ENCODE data around the gene KIF3C. TPM values are rescaled to one million over a fixed set of nuclear protein-coding genes. Genes with fewer than 3 reads are reported as not detected.

Gene KIF3C
- total RNA-seq, 1 experiment from 2014 or later, result 41.4 TPM

DNA sequence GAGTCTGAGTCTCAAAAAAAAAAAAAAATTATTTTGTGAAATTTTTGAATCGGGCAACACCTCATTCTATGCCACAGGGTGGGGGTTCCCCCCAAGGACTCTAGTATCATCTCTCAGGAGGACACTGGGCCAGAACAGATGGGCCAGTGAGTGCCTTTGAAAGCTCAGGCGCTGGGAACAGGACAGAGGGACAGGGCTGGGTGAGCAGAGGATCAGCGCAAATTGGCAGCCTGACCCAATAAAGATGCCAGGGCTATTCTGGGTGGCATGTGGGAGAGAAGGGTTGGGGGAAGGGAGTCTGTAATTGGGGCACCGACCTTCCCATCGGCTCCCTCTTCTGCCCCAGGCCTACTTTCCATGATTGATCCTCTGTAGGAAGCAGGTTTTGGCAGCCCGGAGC is 44.0 kb downstream of the KIF3C start:
- H2AFZ ChIP-seq (ENCODE audit: low read length), result no peak overlapping the region
- H3K79me2 ChIP-seq (ENCODE audit: insufficient read depth, low read length), result no peaks in the 10 kb centered on the region
- no peak overlapping the region for H3K4ac ChIP-seq (ENCODE audit: low read depth, low read length)
- H3K9ac ChIP-seq (ENCODE audit: extremely low read depth, insufficient read length, low read length), result no peak overlapping the region
- H4K91ac ChIP-seq (ENCODE audit: insufficient read length, low read depth, low read length), result no peak overlapping the region
- H3K27me3 Mint-ChIP-seq (ENCODE audit: low read depth), result no peaks in the 10 kb centered on the region
- no CpG with 5 or more reads among the region's 6 CpGs for WGBS (ENCODE audit: extremely low coverage, insufficient read length, low lambda C conversion rate)
- H4K5ac ChIP-seq (ENCODE audit: insufficient read length, low read depth, low read length), result no peak overlapping the region
- H3K23ac ChIP-seq (ENCODE audit: insufficient read length, low read depth, low read length), result no peak overlapping the region
- H3K36me3 Mint-ChIP-seq (ENCODE audit: insufficient read depth in 1 of 3, low read depth in 3 of 3), result peaks cover 7 to 49% (median 36%) of the 10 kb centered on the region in 3 experiments; a peak in 6 of 7 replicates
- no peaks in the 10 kb centered on the region for H3K23me2 ChIP-seq (ENCODE audit: insufficient read length, low read depth, low read length, poor library complexity, severe bottlenecking)
- H3K4me1 ChIP-seq (ENCODE audit: insufficient read depth, low read length), result no peaks in the 10 kb centered on the region
- TF ChIP-seq, protein P1, sequence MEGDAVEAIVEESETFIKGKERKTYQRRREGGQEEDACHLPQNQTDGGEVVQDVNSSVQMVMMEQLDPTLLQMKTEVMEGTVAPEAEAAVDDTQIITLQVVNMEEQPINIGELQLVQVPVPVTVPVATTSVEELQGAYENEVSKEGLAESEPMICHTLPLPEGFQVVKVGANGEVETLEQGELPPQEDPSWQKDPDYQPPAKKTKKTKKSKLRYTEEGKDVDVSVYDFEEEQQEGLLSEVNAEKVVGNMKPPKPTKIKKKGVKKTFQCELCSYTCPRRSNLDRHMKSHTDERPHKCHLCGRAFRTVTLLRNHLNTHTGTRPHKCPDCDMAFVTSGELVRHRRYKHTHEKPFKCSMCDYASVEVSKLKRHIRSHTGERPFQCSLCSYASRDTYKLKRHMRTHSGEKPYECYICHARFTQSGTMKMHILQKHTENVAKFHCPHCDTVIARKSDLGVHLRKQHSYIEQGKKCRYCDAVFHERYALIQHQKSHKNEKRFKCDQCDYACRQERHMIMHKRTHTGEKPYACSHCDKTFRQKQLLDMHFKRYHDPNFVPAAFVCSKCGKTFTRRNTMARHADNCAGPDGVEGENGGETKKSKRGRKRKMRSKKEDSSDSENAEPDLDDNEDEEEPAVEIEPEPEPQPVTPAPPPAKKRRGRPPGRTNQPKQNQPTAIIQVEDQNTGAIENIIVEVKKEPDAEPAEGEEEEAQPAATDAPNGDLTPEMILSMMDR (conservative IDR thresholded peaks at IDR 0.05), result no peak
- H3K4me3 Mint-ChIP-seq, result no peak overlapping the region
- no peak overlapping the region for H2BK15ac ChIP-seq (ENCODE audit: low read depth, low read length)
- H3K27ac ChIP-seq (ENCODE audit: insufficient read length, low read depth, low read length), result no peak overlapping the region
- H2BK5ac ChIP-seq (ENCODE audit: insufficient read length, low read length), result no peak overlapping the region
- no peak overlapping the region for H2BK20ac ChIP-seq (ENCODE audit: low read depth, low read length, poor library complexity, severe bottlenecking)
- H3K18ac ChIP-seq (ENCODE audit: insufficient read length, low read depth, low read length), result no peak overlapping the region
- no peaks in the 10 kb centered on the region for H3K79me1 ChIP-seq (ENCODE audit: insufficient read depth, low read depth, low read length, poor library complexity, severe bottlenecking)
- H2BK12ac ChIP-seq (ENCODE audit: insufficient read length, low read depth, low read length), result no peak overlapping the region
- H2AK5ac ChIP-seq (ENCODE audit: insufficient read length, low read length), result no peak overlapping the region
- H3T11ph ChIP-seq (ENCODE audit: low read length), result no peak overlapping the region
- no peaks in the 10 kb centered on the region for H3K9me3 Mint-ChIP-seq
- no peaks in the 10 kb centered on the region for H3K9me3 ChIP-seq (ENCODE audit: control insufficient read depth, low read depth, low read length)
- no peak overlapping the region for H3K4me2 ChIP-seq (ENCODE audit: insufficient read depth, insufficient read length, low read length)
- DNase-seq, result no peak
- no peak overlapping the region for H3K56ac ChIP-seq (ENCODE audit: insufficient read length, low read depth, low read length)
- H3K27me3 ChIP-seq (ENCODE audit: insufficient read depth, low read length), result no peaks in the 10 kb centered on the region
- H4K20me1 ChIP-seq (ENCODE audit: control insufficient read depth, insufficient read depth, insufficient read length), result no peaks in the 10 kb centered on the region
- H4K8ac ChIP-seq (replicated peaks; ENCODE audit: insufficient read length, low read depth, low read length), result no peak overlapping the region
- H3K4me1 Mint-ChIP-seq, result no peaks in the 10 kb centered on the region
- no peak overlapping the region for H2BK120ac ChIP-seq (ENCODE audit: low read depth, low read length, poor library complexity, severe bottlenecking)
- no peak overlapping the region for H3K14ac ChIP-seq (ENCODE audit: insufficient read depth, low read length)
- no peak overlapping the region; a peak in 1 of 7 replicates for H3K27ac Mint-ChIP-seq
